Lung (tissue), 12 donors: ENCODE data around the gene EN1. TPM values are rescaled to one million over a fixed set of nuclear protein-coding genes. Genes with fewer than 3 reads are reported as not detected.
A peak's percentile ranks its signal among the peaks of the same experiment; 100 is the strongest.

Experiments used
- ATAC-seq: fragments of 200-7000 bp; cut with Tn5 transposase; one replicate; pipeline ENCODE4 v1.9.1; 2020; ENCODE audit warnings: moderate number of reproducible peaks; ENCODE audit not compliant: insufficient read depth, low FRiP score
- DNase-seq, 3 donors: peaks; one replicate each; pipeline ENCODE4 v3.0.0-alpha.2; 2013 to 2017
- H3K27ac ChIP-seq, 2 donors: one replicate each; pipeline ENCODE4 v1.5.1; 2013; ENCODE audit warnings: mild to moderate bottlenecking in 2 of 2, moderate library complexity in 2 of 2, control low read depth in 1 of 2, inconsistent platforms in 1 of 2, low read depth in 1 of 2, low read length in 1 of 2
- H3K27me3 ChIP-seq, 3 donors: one replicate each; pipeline ENCODE4 v1.5.1; 2013; ENCODE audit warnings: low read length in 2 of 3; ENCODE audit not compliant: control insufficient read depth in 3 of 3, insufficient read depth in 3 of 3
- H3K36me3 ChIP-seq, 4 donors: one replicate each; pipeline ENCODE4 v1.5.1; 2013; ENCODE audit warnings: low read length in 4 of 4, mild to moderate bottlenecking in 1 of 4, moderate library complexity in 1 of 4; ENCODE audit not compliant: control insufficient read depth in 4 of 4, insufficient read depth in 4 of 4
- H3K4me1 ChIP-seq, 5 donors: one replicate each; pipeline ENCODE4 v1.5.1; 2013; ENCODE audit warnings: low read length in 5 of 5, mild to moderate bottlenecking in 2 of 5, moderate library complexity in 1 of 5; ENCODE audit not compliant: control insufficient read depth in 5 of 5, insufficient read depth in 5 of 5
- H3K4me3 ChIP-seq: one replicate; pipeline ENCODE4 v1.5.1; 2013; ENCODE audit warnings: mild to moderate bottlenecking, control low read depth, moderate library complexity
- H3K9ac ChIP-seq, 2 donors: one replicate each; pipeline ENCODE4 v1.5.1; 2013; ENCODE audit warnings: low read length in 2 of 2, control low read depth in 1 of 2; ENCODE audit not compliant: insufficient read depth in 1 of 2
- H3K9me3 ChIP-seq, 4 donors: one replicate each; pipeline ENCODE4 v1.5.1; 2013; ENCODE audit warnings: low read length in 3 of 4, mild to moderate bottlenecking in 1 of 4, moderate library complexity in 1 of 4; ENCODE audit not compliant: control insufficient read depth in 4 of 4, insufficient read depth in 3 of 4
- WGBS, 2 donors: extraction: QIAGEN DNeasy Blood & Tissue Kit; methylation state at CpG; one replicate each; pipeline ENCODE4 v1.1.7; 2013; 5-methylcytosine and 5-hydroxymethylcytosine counted together
- polyA plus RNA-seq, 2 donors: library from polyadenylated mRNA; stranded (reverse); fragments of 200-250 nt; gene quantifications; one replicate each; pipeline ENCODE4 v1.2.1, GENCODE V29; 2013
- total RNA-seq, 2 donors: library from RNA; depleted of rRNA in 1 of 2; stranded (reverse); fragments of >200 nt in 1 of 2; gene quantifications; one replicate each; pipeline ENCODE4 v1.2.1, GENCODE V29; 2014 to 2021
- TF ChIP-seq, protein P1 (sequence below): IDR thresholded peaks from 2 replicates; pipeline ENCODE4 v1.5.1; 2012; ENCODE audit warnings: mild to moderate bottlenecking; ENCODE audit errors: control extremely low read depth, extremely low read depth
- donor health status: control.
- donor health status: control.
- donor health status: Bipolar disorder and iron deficiency.
- donor health status: healthy.
- donor health status: DM: yes; HTN: yes; CAD: no.

Gene EN1
- total and polyA plus RNA-seq, 4 donors = not detected

DNA sequence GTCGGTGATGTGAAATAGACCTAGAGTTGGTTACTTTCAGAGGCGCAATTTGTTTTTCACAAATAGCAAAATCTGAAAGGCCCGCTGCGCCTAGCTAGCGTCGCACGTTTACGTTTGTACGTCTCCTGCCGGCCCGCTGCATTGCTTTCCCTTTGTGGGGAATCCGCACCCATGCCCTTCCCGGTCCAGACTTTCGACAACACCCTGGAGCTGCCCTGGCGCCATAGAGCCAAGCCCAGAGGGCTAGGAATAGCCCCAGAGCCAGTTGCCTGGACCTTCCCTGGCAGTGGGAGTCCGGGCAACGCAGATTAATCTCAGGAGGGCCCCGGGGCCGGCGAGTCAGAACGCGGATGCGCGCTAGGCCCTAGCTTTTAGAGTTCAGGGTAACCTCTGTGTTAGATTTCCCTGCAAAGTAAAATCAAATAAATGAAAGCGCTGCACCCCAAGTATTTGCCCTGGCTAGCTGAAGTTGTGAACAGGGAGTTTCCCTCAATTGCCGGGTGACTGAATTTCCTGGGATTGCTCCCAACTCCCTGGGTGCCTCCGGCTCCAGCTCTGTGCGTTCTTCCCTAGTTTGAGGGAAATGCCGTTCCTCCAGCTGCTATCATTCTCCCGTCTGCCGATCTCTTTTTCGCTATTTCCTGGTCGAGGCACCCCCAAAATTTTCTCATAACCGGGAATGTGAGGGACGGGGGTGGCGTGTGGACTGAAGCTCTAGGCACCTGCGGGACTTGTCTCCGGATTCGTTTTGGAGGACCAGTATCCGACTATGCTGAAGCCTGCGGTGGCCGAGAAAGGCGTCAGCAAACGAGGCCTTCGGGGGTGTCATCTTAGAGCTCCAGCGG, 1.2 kb upstream of the EN1 start:
- H3K9ac ChIP-seq = no peak overlapping the region
- TF ChIP-seq, protein P1, sequence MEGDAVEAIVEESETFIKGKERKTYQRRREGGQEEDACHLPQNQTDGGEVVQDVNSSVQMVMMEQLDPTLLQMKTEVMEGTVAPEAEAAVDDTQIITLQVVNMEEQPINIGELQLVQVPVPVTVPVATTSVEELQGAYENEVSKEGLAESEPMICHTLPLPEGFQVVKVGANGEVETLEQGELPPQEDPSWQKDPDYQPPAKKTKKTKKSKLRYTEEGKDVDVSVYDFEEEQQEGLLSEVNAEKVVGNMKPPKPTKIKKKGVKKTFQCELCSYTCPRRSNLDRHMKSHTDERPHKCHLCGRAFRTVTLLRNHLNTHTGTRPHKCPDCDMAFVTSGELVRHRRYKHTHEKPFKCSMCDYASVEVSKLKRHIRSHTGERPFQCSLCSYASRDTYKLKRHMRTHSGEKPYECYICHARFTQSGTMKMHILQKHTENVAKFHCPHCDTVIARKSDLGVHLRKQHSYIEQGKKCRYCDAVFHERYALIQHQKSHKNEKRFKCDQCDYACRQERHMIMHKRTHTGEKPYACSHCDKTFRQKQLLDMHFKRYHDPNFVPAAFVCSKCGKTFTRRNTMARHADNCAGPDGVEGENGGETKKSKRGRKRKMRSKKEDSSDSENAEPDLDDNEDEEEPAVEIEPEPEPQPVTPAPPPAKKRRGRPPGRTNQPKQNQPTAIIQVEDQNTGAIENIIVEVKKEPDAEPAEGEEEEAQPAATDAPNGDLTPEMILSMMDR = no peak
- peaks cover 0 to 15% (median 0%) of the 10 kb centered on the region in 4 donors for H3K9me3 ChIP-seq
- no peak for ATAC-seq
- H3K27me3 ChIP-seq = peaks cover 41 to 91% (median 85%) of the 10 kb centered on the region in 3 donors
- H3K4me3 ChIP-seq = no peak overlapping the region
- no peak for DNase-seq
- peaks cover 0 to 13% (median 0%) of the 10 kb centered on the region in 5 donors for H3K4me1 ChIP-seq
- H3K27ac ChIP-seq = no peak overlapping the region
- no peaks in the 10 kb centered on the region for H3K36me3 ChIP-seq
- 3 to 5% methylated on average over 46 of the region's 46 CpGs for whole genome bisulfite sequencing, 2 donors

DNA sequence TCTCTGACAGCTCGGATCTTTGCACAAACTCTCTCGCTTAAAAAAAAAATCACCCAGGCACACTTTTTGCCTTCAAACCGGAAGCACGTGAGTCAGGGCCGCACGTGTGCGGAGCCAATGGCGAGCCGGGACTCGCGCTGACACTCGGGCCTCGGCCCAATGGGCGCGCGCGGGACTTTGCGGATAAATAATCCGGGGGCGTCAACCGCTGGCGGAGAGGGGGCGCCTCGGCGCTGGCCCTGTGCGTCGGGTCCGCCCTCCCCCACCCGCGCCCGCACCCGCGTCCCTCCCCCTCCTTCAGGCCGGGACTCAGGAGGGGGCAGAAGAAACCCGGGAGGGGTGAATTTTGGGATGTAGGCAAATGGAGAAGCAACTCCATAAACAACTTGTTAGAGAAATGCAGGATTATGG, 319 bp upstream of the EN1 start:
- Histone ChIP-seq H3K27me3 (peaks cover 41 to 91% (median 84%) of the 10 kb centered on the region in 3 donors), H3K9me3 (peaks cover 0 to 15% (median 0%) of the 10 kb centered on the region in 4 donors), H3K27ac (no peak overlapping the region), H3K4me3 (no peak overlapping the region), H3K36me3 (no peaks in the 10 kb centered on the region), H3K4me1 (peaks cover 0 to 15% (median 0%) of the 10 kb centered on the region in 5 donors), H3K9ac (no peak overlapping the region)
- ATAC-seq (no peak), DNase-seq (peak in 2 of 3 donors; percentile 36 to 40)
- 2 to 4% methylated on average over 30 to 35 of the region's 35 CpGs for WGBS, 2 donors
- TF ChIP-seq, protein P1 = no peak

DNA sequence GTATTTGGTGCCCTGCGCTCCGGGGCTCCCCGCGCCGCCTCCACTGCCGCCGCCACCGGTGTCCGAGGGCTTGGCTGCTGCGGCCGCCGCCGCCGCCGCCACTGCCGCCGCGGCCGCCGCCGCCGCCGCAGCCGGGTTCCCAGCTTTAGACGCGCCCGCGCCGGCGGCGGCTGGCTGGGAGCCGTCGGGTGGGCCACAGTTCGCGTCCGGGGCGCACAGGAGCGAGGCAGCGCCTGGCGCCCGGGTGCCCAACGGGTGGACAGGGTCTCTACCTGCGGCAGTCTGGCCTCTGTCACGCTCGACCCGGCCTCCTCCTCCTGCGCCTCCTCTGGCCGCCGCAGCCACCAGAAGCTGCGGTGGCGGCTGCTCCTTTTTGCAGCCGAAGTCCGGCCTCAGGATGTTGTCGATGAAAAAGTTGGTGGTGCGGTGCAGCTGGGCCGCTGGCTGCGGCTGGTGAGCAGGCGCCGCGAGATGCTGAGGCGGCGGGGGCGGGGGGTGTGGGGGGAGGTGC, 951 bp downstream of the EN1 start:
- ATAC-seq (no peak), DNase-seq (no peak)
- Histone ChIP-seq H3K9me3 (peaks cover 0 to 16% (median 0%) of the 10 kb centered on the region in 4 donors), H3K36me3 (no peaks in the 10 kb centered on the region), H3K4me1 (peaks cover 0 to 20% (median 2%) of the 10 kb centered on the region in 5 donors), H3K27me3 (peaks cover 41 to 85% (median 84%) of the 10 kb centered on the region in 3 donors), H3K27ac (no peak overlapping the region), H3K4me3 (no peak overlapping the region), H3K9ac (no peak overlapping the region)
- TF ChIP-seq, protein P1 = no peak
- WGBS, 2 donors = 0 to 3% methylated on average over 20 to 63 of the region's 63 CpGs
